GM21447 (cell line): ENCODE results near the gene RNF26.

Source experiments
- ATAC-seq: cut with Tn5 transposase; IDR thresholded peaks from one replicate; pipeline ENCODE4 v1.9.1; 2021; ENCODE audit not compliant: unreplicated experiment

RNF26 gene

DNA sequence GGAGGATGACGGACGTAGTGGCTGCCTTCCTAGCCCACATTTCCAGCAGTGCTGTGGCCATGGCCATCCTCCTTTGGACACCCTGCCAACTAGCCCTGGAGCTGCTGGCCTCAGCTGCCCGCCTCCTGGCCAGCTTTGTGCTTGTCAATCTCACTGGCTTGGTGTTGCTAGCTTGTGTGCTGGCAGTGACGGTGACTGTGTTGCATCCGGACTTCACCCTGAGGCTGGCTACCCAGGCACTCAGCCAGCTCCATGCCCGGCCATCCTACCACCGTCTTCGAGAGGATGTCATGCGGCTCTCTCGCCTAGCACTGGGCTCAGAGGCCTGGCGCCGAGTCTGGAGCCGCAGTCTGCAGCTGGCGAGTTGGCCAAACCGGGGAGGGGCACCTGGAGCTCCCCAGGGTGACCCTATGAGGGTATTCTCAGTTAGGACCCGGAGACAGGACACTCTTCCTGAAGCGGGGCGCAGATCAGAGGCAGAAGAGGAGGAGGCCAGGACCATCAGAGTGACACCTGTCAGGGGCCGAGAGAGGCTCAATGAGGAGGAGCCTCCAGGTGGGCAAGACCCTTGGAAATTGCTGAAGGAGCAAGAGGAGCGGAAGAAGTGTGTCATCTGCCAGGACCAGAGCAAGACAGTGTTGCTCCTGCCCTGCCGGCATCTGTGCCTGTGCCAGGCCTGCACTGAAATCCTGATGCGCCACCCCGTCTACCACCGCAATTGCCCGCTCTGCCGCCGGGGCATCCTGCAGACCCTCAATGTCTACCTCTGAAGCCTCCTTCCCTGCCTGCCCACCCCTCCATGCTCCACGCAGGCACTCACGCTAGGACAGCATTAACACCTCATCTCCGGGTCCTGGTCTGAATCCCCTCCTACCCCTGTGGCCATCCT is 1.6 kb downstream of the RNF26 start:
- ATAC-seq = no peak

DNA sequence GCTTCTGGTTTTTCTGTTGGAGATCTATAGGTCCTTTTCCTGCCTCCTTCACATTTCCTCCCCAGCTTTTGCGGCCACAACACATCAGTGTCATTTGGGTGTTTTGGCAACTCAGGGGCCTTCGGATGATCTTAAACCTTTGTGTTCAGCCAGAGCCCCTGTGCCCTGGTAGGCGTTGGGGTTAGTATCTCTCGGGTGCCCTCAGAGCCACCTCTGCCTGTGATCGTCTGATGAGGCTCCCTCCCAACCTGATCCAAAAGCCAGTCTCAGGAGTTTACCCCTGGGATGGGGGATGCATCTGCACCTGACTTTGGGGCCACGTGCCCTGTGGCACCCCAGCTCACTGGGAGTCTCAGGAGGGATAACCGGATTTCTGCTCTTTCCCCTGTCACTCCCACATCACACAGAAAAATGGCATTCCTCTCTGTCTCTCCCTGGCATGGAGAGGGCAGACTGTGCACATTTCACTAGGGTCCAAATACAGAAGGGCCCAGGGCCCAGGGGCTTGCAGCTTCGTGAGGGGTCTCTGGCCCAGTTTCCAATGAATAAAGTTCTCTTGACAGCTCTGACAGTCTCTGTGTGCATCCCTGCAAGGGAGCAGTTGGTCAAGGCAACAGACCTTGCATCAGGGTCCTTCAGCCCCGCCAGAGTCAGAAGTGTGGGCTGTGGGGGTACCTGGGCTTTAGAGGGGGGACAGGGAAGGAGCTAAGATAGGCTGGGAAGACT is 2.6 kb downstream of the RNF26 start:
- no peak for ATAC-seq

DNA sequence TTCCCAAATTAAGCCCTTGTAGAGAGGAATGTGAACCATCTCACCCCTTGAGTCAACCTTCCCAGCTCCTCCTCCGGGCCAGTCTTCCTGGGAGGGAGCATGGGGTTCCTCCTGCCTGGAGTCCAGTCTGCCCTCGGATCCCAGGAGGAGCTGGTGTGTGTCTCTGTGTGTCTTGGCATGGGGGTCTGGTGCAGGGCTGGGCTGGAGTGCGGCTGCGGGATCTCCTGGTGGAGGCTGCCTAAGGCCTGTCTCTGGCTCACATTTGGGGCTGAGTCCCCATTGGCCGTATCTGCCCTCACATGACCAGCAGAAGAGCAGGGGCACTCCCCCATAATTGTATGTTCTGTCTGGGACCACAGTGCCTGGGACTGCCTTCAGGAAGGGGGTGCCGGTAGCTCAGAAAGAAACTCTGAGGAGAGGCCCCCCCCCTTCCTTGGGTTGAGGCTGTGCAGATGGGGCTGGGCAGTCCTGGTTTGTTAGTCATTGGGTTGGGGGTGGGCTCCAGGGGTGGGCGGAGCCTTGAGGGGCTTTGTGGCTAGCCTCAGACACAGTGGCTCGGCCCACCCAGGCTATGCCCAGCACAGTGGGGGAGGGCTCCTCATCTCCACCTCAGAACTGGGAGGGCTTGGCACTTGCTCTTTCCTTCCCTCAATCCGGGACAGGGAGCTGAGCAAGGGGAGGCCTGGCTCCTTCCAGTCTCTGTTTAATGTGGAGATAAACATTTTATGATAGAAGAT is 3.4 kb downstream of the RNF26 start:
- ATAC-seq = no peak

DNA sequence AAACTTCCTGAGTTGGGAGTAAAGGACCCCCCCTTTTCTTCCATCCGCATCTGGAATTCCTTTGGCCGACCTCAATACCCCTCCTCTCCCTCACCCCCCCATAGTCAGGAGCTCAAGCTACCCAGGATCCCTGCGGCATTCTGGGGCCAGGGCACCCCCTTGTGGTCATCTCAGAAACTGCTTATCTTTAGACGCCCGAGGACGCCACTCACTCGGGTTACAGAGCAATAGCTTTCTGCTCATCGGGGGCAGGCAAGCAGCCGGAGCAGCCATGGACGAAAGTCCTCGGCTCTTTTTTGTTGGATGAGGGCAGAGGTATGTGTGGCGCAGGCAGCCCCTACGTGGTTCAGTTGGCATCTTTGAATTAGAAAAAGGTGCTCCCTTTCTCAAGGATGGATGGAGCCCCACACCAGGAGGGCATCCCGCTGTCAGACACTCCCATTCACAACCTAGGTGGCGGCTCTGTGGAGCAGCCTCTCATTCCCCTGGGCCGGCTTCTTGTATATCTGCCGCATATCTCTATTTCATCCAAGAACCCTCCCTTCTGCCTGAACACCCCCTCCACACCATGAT is 4.1 kb downstream of the RNF26 start:
- no peak for ATAC-seq

DNA sequence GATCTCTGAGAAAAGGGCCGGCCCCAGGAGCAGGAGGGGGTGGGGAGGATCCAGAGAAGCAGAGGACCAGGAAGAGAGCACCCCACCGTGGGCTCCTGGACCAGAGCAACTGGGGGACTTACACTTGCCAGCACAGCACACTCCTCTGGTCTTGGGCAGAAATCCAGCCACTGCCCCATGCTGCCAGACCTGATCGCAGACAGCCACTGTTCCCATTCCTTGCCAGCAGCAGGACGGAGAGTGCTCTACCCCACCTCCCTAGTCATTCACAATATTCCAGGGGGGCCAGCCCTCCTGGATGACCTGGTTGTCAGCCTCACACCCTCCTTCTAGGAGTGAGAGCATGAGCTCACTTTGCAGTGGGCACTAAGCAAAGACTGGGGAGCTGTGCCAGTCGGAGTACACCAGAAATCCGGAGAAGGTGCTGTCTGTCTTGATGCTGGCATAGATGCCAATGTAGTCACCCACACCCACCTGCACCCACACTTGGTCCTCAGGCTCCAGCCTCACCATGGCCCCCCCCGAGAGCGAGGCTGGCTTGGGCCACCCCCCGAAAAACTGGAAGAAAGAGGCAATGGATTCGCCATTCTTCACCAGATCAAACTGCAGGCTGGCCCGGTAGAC is 4.8 kb downstream of the RNF26 start:
- no peak for ATAC-seq

DNA sequence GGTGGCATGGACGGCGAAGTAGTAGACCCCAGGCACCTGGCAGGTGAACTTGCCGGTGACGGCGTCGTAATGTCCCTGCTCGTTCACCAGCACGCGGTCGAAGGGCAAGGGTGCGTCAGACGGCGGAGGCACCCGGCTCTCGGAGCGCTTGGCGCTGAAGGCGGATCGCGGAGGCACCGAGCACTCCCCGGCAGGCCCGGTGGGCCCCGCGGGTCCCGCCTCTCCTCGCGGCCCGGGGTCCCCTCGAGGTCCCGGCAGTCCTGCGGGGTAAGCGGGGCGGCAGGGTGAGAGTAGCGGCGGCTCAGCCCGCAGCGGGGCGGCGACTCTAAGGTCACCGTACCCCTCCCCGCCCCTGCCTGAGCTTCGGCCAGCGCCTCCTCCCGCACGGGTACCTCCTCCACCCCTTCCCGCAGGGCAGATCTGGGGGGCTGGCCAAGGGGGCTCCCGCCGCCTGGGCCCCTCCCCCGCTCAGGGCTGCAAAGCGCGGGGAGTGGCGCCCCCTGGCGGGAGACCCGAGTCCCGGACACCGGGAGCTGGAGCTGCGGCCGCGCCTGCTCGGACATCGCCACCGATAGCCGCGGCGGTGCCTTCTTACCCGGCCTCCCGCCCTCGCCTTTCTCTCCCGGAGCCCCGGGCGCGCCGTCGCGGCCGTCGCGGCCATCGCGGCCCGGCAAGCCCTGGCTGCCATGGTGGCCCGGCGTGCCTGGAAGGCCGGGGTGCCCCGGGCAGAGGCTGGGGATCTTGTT is 5.4 kb downstream of the RNF26 start:
- ATAC-seq = no peak

DNA sequence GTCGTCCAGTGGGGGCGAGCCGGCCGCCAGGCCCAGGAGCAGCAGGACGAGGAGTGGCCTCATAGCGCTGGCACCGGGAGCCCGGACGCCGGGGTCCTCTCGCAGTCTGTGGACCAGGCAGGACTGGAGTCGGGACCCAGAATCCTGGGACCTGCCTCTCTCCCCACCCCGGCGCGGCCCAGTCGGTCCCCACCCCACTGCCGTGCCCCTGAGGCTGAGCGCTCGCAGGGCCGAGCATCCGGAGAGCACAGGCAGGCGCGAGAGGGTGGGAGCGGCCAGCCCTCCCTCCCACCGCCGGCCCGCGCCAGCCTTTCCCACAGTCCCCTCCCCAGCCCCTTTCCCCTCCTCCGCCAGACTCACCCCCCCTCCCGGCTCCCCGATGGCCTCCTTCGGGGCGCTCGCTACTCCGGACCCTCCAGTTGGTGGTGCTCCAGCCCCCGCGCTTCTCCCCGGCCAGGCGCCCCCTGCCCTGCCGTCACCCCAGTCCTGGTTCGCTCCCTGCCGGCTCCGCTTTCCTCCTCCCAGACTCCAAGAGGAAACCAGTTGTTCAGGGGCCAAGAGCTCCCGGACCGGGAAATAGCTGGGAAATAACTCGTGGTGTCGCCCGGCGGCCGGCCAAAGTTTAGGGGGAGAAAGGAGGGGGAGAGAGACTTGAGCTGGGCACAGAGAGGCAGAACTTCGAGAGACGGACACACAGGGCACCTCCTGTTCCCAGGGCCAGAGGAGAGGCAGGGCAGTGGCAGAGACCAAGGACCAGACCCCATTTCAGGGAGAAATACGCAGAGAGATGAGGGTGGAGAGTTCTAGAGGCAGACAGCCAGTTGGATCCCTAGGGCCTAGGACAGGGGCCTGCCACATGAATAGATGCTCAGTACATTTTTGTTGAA is 6.3 kb downstream of the RNF26 start, which contains the start of gene C1QTNF5:
Gene C1QTNF5 (minus strand): TSS at position 549 of the 887 bp plus-strand sequence. CDS start 486 bp downstream, at position 63.
- no peak for ATAC-seq

DNA sequence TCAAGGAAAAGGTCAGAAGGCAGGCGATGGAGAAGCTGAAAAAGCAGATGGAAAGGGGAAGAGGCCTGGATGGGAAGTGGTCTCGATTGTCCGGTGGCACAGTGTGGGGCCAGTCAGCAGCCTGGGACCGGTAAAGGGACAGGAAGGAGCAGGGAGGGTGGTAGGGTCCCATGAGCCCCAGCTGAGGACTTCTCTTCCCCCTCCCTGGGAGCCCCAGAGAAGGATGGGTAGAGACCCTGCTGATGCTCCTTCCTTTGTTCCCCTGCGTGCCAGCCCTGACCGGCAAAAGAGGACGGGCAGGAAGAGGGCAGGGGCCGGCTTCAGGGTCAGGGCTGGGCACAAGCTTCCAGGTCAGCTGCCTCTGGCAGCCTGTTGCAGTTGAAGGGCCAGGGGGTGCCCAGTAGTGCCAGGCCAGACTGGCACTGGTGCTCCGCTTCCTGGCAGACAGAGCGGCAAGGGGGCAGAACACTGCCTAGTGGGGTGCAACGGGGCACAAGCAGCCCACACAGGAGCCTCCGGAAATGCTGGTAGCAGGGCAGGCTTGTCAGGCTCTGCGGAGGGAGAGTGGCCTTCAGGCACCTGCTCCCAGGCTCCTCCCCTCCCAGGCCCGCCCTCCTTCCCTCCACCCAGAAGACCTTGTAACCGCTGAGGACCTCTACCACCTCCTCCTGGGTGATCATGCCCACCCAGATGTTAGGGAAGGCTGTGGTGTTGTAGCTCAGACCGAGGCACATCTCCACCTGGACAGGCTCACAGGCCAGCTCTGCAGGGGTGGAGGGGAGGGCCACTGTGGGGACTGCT is 7.1 kb downstream of the RNF26 start:
- no peak for ATAC-seq

DNA sequence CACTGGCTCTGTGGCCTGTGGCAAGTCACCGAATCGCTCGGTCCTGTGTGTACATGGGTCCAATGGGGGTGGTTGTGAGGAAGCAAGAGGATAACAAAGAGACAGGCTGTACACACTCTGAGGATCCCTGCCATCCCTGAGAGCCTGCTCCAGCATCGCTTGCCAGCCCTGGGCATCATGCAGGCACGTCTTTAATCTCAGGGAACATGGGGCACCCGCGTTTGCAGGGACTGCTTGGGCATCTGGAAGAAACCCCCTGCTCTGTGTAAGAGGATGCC is 7.6 kb downstream of the RNF26 start:
- ATAC-seq = no peak

DNA sequence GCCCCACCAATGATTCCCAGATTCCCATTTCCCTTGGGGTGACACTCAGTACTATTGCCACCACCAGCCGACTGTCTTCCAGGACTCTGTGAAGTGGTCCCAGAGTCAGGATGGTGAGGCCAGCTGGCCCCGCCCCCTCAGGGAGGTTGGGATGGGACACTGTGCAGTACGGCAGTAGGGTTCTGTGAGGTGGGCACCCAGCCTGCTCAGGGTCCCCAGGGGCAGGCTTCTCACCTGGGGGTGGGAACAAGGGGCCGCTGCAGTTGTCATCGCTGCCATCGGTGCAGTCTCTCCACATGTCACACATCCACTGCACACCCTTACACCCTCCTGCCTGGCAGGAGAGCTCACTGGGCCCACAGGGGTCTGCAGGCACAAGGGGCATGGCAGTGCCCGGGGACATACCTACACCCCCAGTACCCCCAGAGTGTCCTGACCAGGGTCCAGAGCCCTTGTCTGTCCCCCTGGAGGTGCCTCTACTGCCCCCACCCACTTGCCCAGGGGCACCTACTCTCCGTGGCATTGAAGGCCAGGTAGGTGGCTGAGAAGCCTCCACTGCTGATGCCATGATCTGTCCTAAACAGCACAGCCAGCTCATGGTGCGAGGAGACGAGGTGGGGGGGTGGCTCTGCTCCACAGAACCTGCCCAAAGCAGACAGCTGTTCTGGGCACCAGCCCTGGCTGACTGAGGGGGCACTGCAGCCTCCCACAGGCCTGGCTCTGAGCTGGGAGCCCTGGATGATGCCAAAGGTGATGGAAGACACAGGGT is 8.2 kb downstream of the RNF26 start:
- no peak for ATAC-seq

DNA sequence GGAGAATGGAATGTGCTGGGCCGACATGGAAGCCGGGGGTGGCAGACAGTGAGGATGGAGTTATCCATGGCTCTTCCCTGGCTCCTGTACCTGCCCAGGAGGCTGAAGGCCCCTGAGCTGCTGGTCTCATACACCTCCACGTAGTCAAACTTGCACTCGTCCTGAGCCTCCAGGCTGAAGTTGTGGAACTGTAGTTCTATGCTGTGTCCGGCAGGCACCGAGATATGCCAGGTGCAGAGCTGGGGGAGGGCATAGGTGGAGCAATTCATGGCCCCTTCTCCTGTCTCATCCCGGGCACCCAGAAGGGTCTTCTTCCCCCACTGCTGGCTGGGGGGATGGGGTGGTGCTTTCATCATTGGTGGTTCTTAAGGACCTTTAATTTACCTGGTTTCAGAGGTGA is 9.4 kb downstream of the RNF26 start:
- ATAC-seq = no peak

DNA sequence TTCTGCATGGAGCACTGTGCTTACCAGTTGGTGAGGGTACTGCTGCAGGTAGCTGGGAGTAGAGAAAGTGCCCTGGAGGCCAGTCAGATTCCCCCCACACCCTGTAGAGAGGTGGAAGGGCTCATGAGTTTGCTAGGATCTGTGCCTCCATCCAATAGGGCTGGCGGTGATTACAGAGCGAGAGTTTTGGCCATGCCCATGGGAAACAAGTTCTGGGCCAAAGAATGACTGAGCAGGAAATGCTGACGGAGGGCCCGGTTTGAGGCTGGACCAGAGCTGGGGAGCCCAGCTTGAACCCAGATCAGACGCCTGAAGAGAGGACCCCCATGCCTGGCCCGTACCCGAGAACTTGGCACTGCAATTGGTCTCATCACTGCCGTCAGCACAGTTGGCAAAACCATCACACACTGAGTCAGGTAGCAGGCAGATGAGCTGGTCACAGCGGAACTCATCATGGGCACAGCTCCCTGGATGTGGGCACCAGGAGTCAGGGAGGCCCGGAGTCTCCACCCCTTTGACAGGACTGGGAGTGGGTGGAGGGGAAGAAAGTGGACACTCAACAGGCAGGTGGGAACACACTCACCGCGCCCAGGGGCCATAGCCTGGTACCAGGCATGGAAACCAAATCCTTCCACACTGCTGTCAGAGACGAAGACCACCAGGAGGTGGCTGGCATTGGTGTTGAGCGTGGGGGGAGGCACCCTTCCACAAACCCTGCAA is 10.1 kb downstream of the RNF26 start:
- ATAC-seq = no peak

DNA sequence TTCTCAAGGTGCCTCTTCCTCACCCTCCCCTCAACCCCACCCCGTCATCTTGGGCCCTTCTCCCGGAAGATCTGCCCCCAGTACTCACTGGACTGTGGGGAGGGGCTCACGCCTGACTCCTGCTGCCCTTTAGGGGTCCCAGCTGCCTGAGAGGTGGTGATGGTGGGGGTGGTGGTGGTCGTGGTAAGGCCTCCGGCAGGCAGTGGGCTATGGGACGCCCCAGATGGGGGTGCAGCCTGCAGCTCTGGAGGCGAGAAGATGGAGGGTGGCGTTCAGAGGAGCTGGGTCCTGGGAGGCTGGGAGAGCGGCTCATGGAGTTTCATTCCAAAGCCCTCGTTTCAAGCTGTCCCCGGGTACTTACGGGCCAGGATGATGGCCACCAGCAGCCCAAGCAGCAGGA is 11.4 kb downstream of the RNF26 start:
- ATAC-seq = no peak

DNA sequence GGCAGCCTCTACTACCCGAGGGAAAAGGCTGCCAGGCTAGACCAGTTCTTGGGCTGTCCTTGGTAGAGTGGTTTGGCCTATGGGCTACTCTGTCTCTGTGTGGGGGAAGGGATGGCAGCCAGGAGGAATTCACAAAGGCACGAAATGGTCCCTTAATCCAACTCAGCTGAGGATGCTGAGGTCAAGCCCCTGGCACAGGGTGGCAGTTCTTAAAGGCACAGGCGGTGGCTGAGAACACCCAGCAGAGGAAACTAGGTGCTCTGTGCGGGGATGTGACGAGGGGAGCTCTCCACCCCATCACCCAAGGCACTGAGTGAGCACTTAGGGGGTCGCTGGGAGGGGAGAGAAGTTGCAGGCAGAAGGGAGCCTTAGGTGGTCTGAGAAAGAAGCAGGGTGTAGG is 12.3 kb downstream of the RNF26 start, which contains the start of gene MFRP:
Gene MFRP (minus strand): TSS at position 101 of the 400 bp plus-strand sequence. CDS start 192 bp downstream, outside the sequence.
- no peak for ATAC-seq

DNA sequence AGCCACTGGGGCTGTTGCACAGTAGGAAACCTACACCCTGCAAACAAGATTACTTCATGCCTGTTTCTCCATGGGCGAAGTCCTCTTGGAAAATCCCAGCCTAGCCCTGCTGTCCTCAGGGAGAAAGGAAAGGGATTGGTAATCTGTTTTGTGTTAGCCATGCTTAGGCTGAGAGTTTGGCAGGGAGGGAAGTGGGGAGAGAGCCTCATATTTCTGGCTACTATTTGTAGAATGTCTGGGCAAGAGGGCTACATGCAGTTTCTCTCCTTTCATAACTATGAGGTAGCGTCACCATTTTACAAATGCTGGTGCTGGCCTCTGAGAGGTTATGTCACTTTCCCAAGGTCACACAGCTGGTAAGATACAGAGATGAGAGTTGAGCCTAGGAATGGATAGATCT is 12.9 kb downstream of the RNF26 start:
- ATAC-seq = no peak

DNA sequence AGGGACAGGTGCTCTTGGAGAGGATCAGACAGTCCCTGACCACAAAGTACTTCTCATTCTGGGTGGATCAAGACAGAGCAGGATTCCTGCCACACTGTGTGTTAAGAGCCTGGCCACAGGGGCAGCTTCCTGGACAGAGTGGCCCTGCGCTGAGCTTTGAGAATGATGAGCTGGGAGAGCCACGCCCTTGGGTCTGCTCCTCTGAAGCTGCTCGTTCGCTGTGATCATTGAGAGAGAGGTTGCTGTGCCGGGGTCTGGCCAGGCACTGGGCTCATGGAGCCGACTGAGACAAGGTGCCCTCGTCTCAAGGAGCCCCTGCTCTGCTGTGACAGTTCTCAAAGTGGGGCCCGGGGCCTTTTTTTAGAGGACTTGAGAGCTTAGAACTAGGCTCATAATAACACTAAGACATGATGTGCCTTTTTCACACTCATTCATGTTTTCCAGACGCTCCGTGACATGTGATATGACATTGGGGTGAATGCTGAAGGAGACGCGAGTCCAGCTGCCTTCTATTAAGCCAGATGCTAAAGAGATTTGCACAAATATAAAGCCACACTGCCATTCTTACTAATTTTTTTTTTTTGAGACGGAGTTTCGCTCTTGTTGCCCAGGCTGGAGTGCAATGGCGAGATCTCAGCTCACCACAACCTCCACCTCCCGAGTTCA is 13.7 kb downstream of the RNF26 start:
- ATAC-seq = no peak
